Right atrium auricular region (tissue), 2 donors: Measurements from ENCODE around the gene OGFR. TPM values are rescaled to one million over a fixed set of nuclear protein-coding genes. Genes with fewer than 3 reads are reported as not detected.

Experiments
- DNase-seq: peaks from one replicate; pipeline ENCODE4 v3.0.0-alpha.2; 2019; ENCODE audit warnings: low spot score
- H3K27ac ChIP-seq, 2 donors: fragments of 200-600 bp; sonication (generic); 1 replicate in 1 of 2; 2 replicates in 1 of 2; pipeline ENCODE4 v1.5.1; 2016 to 2019
- H3K27me3 ChIP-seq, 2 donors: fragments of 200-600 bp; sonication (generic); one replicate each; pipeline versions ENCODE4 v1.5.1 to v1.6.0; 2017 to 2019
- H3K36me3 ChIP-seq: fragments of 200-600 bp; sonication (generic); one replicate; pipeline ENCODE4 v1.5.1; 2016
- H3K4me1 ChIP-seq, 2 donors: fragments of 200-600 bp; sonication (generic); one replicate each; pipeline versions ENCODE4 v1.5.1 to v1.6.0; 2017 to 2019
- H3K4me3 ChIP-seq, 2 donors: fragments of 200-600 bp; sonication (generic); 1 replicate in 1 of 2; 2 replicates in 1 of 2; pipeline ENCODE4 v1.5.1; 2017 to 2019; ENCODE audit warnings: mild to moderate bottlenecking in 1 of 2, moderate library complexity in 1 of 2
- H3K9me3 ChIP-seq, 2 donors: fragments of 200-600 bp; sonication (generic); one replicate each; pipeline ENCODE4 v1.5.1; 2019
- CTCF ChIP-seq, 2 donors: fragments of 200-600 bp; sonication (generic); IDR thresholded peaks; one replicate each; pipeline ENCODE4 v1.5.1; 2019; ENCODE audit warnings: antibody characterized with exemption in 2 of 2
- total RNA-seq, 2 donors: library from RNA; depleted of rRNA; stranded (reverse); fragments of >200 nt; gene quantifications; one replicate each; pipeline ENCODE4 v1.1.0, GENCODE V29; 2016

OGFR gene
- total RNA-seq, 2 donors from 2014 or later, result 17.3 to 31.2 TPM

- Histone ChIP-seq H3K27me3 (no peaks in the 10 kb centered on the region), H3K27ac (no peak overlapping the region), H3K9me3 (no peaks in the 10 kb centered on the region), H3K4me3 (no peak overlapping the region), H3K4me1 (peaks cover 0 to 6% of the 10 kb centered on the region in 2 donors), H3K36me3 (no peaks in the 10 kb centered on the region)
- no peak for TF ChIP-seq CTCF (IDR thresholded peaks at IDR 0.05)
- no peak for DNase-seq
These were observed 16.8 kb upstream of the OGFR start for GRCh38 chr20:62787866-62788265.

- Histone ChIP-seq H3K4me1 (peaks cover 0 to 8% of the 10 kb centered on the region in 2 donors), H3K9me3 (no peaks in the 10 kb centered on the region), H3K27me3 (no peaks in the 10 kb centered on the region), H3K27ac (no peak overlapping the region), H3K4me3 (no peak overlapping the region), H3K36me3 (no peaks in the 10 kb centered on the region)
- TF ChIP-seq CTCF (IDR thresholded peaks at IDR 0.05), result no peak
- DNase-seq, result no peak
These were observed 16.0 kb upstream of the OGFR start for GRCh38 chr20:62788607-62789006.

- Histone ChIP-seq H3K27me3 (no peaks in the 10 kb centered on the region), H3K9me3 (no peaks in the 10 kb centered on the region), H3K36me3 (no peaks in the 10 kb centered on the region), H3K27ac (no peak overlapping the region), H3K4me3 (no peak overlapping the region), H3K4me1 (peaks cover 0 to 19% of the 10 kb centered on the region in 2 donors)
- no peak for TF ChIP-seq CTCF (IDR thresholded peaks at IDR 0.05)
- DNase-seq, result no peak
These were observed 14.6 kb upstream of the OGFR start for GRCh38 chr20:62790075-62790474.

- H3K27ac ChIP-seq, result no peak overlapping the region
- DNase-seq, result peak; percentile 88
- TF ChIP-seq CTCF (IDR thresholded peaks at IDR 0.05), result peak; percentile 85 to 92
- no peaks in the 10 kb centered on the region for H3K9me3 ChIP-seq
- H3K4me1 ChIP-seq, result peaks cover 0 to 21% of the 10 kb centered on the region in 2 donors
- no peak overlapping the region for H3K4me3 ChIP-seq
- no peaks in the 10 kb centered on the region for H3K36me3 ChIP-seq
- no peaks in the 10 kb centered on the region for H3K27me3 ChIP-seq
These were observed 13.1 kb upstream of the OGFR start for GRCh38 chr20:62791301-62792181.

GRCh38 chr20:62792182-62792939, 12.3 kb upstream of the OGFR start:
- H3K4me3 ChIP-seq, result no peak overlapping the region
- H3K27me3 ChIP-seq, result no peaks in the 10 kb centered on the region
- H3K4me1 ChIP-seq, result peaks cover 0 to 26% of the 10 kb centered on the region in 2 donors
- H3K27ac ChIP-seq, result no peak overlapping the region
- TF ChIP-seq CTCF (IDR thresholded peaks at IDR 0.05), result no peak
- no peaks in the 10 kb centered on the region for H3K36me3 ChIP-seq
- no peak for DNase-seq
- no peaks in the 10 kb centered on the region for H3K9me3 ChIP-seq
